Mucosa of descending colon (tissue), 3 donors: ENCODE measurements around the gene KLF16. TPM values are rescaled to one million over a fixed set of nuclear protein-coding genes. Genes with fewer than 3 reads are reported as not detected.

Source experiments
- ATAC-seq: fragments of 200-7000 bp; cut with Tn5 transposase; one replicate; pipeline ENCODE4 v1.9.1; 2020; ENCODE audit warnings: mild to moderate bottlenecking, moderate library complexity
- DNase-seq, 3 donors: peaks; one replicate each; pipeline ENCODE4 v3.0.0-alpha.2; 2020
- H3K36me3 ChIP-seq: fragments of 200-600 bp; one replicate; pipeline ENCODE4 v1.8.0; 2021; ENCODE audit warnings: low read depth, mild to moderate bottlenecking
- H3K4me1 ChIP-seq: fragments of 200-600 bp; one replicate; pipeline ENCODE4 v1.8.0; 2021; ENCODE audit warnings: low read depth, mild to moderate bottlenecking
- H3K4me3 ChIP-seq: fragments of 200-600 bp; one replicate; pipeline ENCODE4 v1.8.0; 2021; ENCODE audit warnings: mild to moderate bottlenecking
- H3K9me3 ChIP-seq: fragments of 200-600 bp; one replicate; pipeline ENCODE4 v1.8.0; 2021; ENCODE audit warnings: mild to moderate bottlenecking
- CTCF ChIP-seq: fragments of 200-600 bp; IDR thresholded peaks from one replicate; pipeline ENCODE4 v1.8.0; 2022; ENCODE audit warnings: antibody characterized with exemption, mild to moderate bottlenecking
- intact Hi-C, 2 donors: fragments of 100-400 bp; cut with DNase I in 1 of 2; cut with micrococcal nuclease in 1 of 2; formaldehyde crosslinking; loops; one replicate each; pipeline versions ENCODE4 v1.11.0 to v1.11.1; 2022; cut with DNase I, micrococcal nuclease
- total RNA-seq, 3 donors: library from RNA; stranded (reverse); fragmentation: NEBNext Ultra II Directional in 2 of 3; extraction: Animal tissue kit (Norgen Biotek cat#: 25700) in 2 of 3; gene quantifications; one replicate each; pipeline versions ENCODE4 v1.2.1 to v1.2.4, GENCODE V29; 2021 to 2023
- donor health status: DM: no; HTN: no; CAD: no; lungs with moderate emphysema.
- donor health status: DM: no; HTN: no; CAD: no.
- donor health status: DM: no; HTN: yes; CAD: no.

KLF16 gene
- total RNA-seq, 3 donors from 2014 or later, result 22.6 to 26.5 (median 25.6) TPM

GRCh38 chr19:1860042-1860775 is 3.2 kb downstream of the KLF16 start:
- H3K4me3 ChIP-seq, result no peak overlapping the region
- peak; percentile 80 to 84 (median 82) for DNase-seq
- no peaks in the 10 kb centered on the region for H3K36me3 ChIP-seq
- no peaks in the 10 kb centered on the region for H3K9me3 ChIP-seq
- ATAC-seq, result no peak
- TF ChIP-seq CTCF, result no peak
- intact Hi-C loops, result no loop called here
- H3K4me1 ChIP-seq, result peaks cover 59% of the 10 kb centered on the region

- no peak for TF ChIP-seq CTCF
- Histone ChIP-seq H3K4me1 (peaks cover 67% of the 10 kb centered on the region), H3K4me3 (no peak overlapping the region), H3K9me3 (no peaks in the 10 kb centered on the region), H3K36me3 (no peaks in the 10 kb centered on the region)
- ATAC-seq (no peak), DNase-seq (peak in 2 of 3 donors; percentile 57 to 70)
- intact Hi-C loops, result no loop called here
These were observed 4.0 kb downstream of the KLF16 start for GRCh38 chr19:1859331-1859781.

- peak in 2 of 3 donors; percentile 59 to 64 for DNase-seq
- Histone ChIP-seq H3K36me3 (no peaks in the 10 kb centered on the region), H3K4me3 (no peak overlapping the region), H3K9me3 (no peaks in the 10 kb centered on the region), H3K4me1 (peaks cover 75% of the 10 kb centered on the region)
- intact Hi-C loops, result no loop called here
- no peak for ATAC-seq
- TF ChIP-seq CTCF, result no peak
These were observed 4.8 kb downstream of the KLF16 start for GRCh38 chr19:1858412-1859081.

- Histone ChIP-seq H3K9me3 (no peaks in the 10 kb centered on the region), H3K36me3 (no peaks in the 10 kb centered on the region), H3K4me1 (peaks cover 82% of the 10 kb centered on the region), H3K4me3 (no peak overlapping the region)
- intact Hi-C loops, result no loop called here
- ATAC-seq, result peak; percentile 34
- DNase-seq, result peak; percentile 88 to 92 (median 89)
- TF ChIP-seq CTCF, result no peak
These were observed 5.6 kb downstream of the KLF16 start for GRCh38 chr19:1857648-1858326.

GRCh38 chr19:1856698-1857603 is 6.4 kb downstream of the KLF16 start:
- H3K4me3 ChIP-seq, result peak overlapping the region; percentile 14
- TF ChIP-seq CTCF, result no peak
- intact Hi-C loops, result no loop called here
- DNase-seq (peak; percentile 96), ATAC-seq (peak; percentile 71)
- no peaks in the 10 kb centered on the region for H3K36me3 ChIP-seq
- H3K4me1 ChIP-seq, result peaks cover 87% of the 10 kb centered on the region
- no peaks in the 10 kb centered on the region for H3K9me3 ChIP-seq
